Measurements from ENCODE around the gene CEP112. TPM values are rescaled to one million over a fixed set of nuclear protein-coding genes. Genes with fewer than 3 reads are reported as not detected.

CEP112 gene
- total and polyA plus RNA-seq, 2 experiments from 2014 or later: 4.0 to 4.3 TPM

DNA sequence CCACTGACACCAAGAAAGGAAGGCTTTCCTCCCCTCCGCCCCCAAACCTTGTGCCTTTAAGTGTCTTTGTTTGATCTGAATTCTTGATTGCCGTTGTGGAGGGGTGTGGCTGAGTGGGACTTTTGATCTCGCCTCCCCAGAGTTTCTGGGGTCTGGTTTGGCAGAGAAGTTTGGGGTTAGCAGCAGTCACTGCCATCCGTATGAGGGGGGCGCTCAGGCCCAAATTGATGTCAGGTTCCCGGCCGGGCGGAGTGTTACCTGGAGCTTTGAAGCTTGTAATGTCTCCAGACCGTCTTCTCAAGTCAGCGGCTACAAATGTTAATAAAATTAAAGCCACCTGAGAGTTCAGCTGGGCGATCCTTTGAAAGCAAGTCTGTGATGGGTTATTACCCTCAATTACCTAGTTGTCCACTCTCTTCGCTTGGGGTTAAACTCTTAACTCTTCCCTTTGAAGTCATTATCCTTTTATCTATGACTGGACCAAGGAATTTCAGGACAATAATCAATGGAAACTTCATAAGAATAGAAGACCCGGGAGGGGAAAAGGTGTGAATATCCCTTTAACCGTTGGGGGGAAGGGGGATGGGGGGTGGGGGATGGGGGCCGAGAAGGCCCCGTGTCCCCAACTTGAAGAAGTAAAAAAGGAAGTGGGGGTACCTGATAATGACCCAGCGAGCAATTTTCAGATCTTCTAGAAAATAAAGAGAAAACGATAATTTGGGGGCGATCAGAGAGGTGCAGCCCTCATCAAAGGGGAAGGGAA lies 598.7 kb downstream of the CEP112 start:
- Histone ChIP-seq H4K20me1 (replicated peaks; ENCODE audit: insufficient read depth) (no peaks in the 10 kb centered on the region), H3F3A (replicated peaks; ENCODE audit: low read depth) (no peaks in the 10 kb centered on the region), H3K4me2 (peak overlapping the region; percentile 76), H3K36me3 (ENCODE audit: insufficient read depth) (no peaks in the 10 kb centered on the region; the same call in 1 of the 2 replicates), H3K4me1 (ENCODE audit: insufficient read depth) (peaks cover 30% of the 10 kb centered on the region), H3K4me3 (peak overlapping the region; percentile 46), H3K79me2 (replicated peaks; ENCODE audit: insufficient read depth) (no peaks in the 10 kb centered on the region), H3K27ac (ENCODE audit: low read depth) (no peak overlapping the region), H2AFZ (0 out of 2 replicates have a peak overlapping the region, but pooled peaks have one; percentile 78), H3K9me2 (ENCODE audit: insufficient read depth) (peaks cover 4% of the 10 kb centered on the region; the same call in 1 of the 2 replicates), H3K27me3 (ENCODE audit: insufficient read depth) (no peaks in the 10 kb centered on the region)
- TF ChIP-seq CTCF (conservative IDR thresholded peaks at IDR 0.05; ENCODE audit: low read depth in 2 of 2): 0 out of 4 replicates have a peak, but pooled peaks of 1 of the 2 experiments have one; percentile 3
- no peak for TF ChIP-seq EZH2 (IDR thresholded peaks at IDR 0.05; ENCODE audit: low read depth, unreplicated experiment)
- peaks cover 5% of the 10 kb centered on the region for H3K27me3 Mint-ChIP-seq (ENCODE audit: insufficient read depth, low read depth, poor library complexity)
- DNase-seq (ENCODE audit: low spot score): no peak
- H3K4me3 Mint-ChIP-seq: peak overlapping the region; percentile 20; the same call in 2 of the 3 replicates
- no peak overlapping the region for H3K27ac Mint-ChIP-seq
- peaks cover 34% of the 10 kb centered on the region for H3K4me1 Mint-ChIP-seq
- no peaks in the 10 kb centered on the region for H3K36me3 Mint-ChIP-seq (ENCODE audit: low read depth)
- no peaks in the 10 kb centered on the region for H3K9me3 Mint-ChIP-seq
- ATAC-seq: peak; percentile 16; the same call in 2 of the 3 replicates

- no peak overlapping the region for H3K4me3 ChIP-seq
- DNase-seq (ENCODE audit: low spot score) (no peak), ATAC-seq (no peak)
- H3F3A ChIP-seq (replicated peaks; ENCODE audit: low read depth): no peaks in the 10 kb centered on the region
- H3K36me3 Mint-ChIP-seq (ENCODE audit: low read depth): no peaks in the 10 kb centered on the region
- H3K27ac Mint-ChIP-seq: no peak overlapping the region
- peak overlapping the region; percentile 38; the same call in 1 of the 2 replicates for H3K4me2 ChIP-seq
- H3K79me2 ChIP-seq (replicated peaks; ENCODE audit: insufficient read depth): no peaks in the 10 kb centered on the region
- no peaks in the 10 kb centered on the region for H3K9me3 Mint-ChIP-seq
- H3K9me2 ChIP-seq (ENCODE audit: insufficient read depth): peaks cover 4% of the 10 kb centered on the region; the same call in 1 of the 2 replicates
- H3K27ac ChIP-seq (ENCODE audit: low read depth): no peak overlapping the region
- peaks cover 31% of the 10 kb centered on the region for H3K4me1 ChIP-seq (ENCODE audit: insufficient read depth)
- peaks cover 38% of the 10 kb centered on the region for H3K4me1 Mint-ChIP-seq
- no peak overlapping the region for H2AFZ ChIP-seq
- H3K36me3 ChIP-seq (ENCODE audit: insufficient read depth): no peaks in the 10 kb centered on the region; the same call in 1 of the 2 replicates
- no peaks in the 10 kb centered on the region for H4K20me1 ChIP-seq (replicated peaks; ENCODE audit: insufficient read depth)
- peaks cover 5% of the 10 kb centered on the region for H3K27me3 Mint-ChIP-seq (ENCODE audit: insufficient read depth, low read depth, poor library complexity)
- H3K27me3 ChIP-seq (ENCODE audit: insufficient read depth): no peaks in the 10 kb centered on the region
- H3K4me3 Mint-ChIP-seq: no peak overlapping the region
- TF ChIP-seq POLR2AphosphoS5 (IDR thresholded peaks at IDR 0.05; ENCODE audit: low read depth): no peak
- TF ChIP-seq, protein P1, sequence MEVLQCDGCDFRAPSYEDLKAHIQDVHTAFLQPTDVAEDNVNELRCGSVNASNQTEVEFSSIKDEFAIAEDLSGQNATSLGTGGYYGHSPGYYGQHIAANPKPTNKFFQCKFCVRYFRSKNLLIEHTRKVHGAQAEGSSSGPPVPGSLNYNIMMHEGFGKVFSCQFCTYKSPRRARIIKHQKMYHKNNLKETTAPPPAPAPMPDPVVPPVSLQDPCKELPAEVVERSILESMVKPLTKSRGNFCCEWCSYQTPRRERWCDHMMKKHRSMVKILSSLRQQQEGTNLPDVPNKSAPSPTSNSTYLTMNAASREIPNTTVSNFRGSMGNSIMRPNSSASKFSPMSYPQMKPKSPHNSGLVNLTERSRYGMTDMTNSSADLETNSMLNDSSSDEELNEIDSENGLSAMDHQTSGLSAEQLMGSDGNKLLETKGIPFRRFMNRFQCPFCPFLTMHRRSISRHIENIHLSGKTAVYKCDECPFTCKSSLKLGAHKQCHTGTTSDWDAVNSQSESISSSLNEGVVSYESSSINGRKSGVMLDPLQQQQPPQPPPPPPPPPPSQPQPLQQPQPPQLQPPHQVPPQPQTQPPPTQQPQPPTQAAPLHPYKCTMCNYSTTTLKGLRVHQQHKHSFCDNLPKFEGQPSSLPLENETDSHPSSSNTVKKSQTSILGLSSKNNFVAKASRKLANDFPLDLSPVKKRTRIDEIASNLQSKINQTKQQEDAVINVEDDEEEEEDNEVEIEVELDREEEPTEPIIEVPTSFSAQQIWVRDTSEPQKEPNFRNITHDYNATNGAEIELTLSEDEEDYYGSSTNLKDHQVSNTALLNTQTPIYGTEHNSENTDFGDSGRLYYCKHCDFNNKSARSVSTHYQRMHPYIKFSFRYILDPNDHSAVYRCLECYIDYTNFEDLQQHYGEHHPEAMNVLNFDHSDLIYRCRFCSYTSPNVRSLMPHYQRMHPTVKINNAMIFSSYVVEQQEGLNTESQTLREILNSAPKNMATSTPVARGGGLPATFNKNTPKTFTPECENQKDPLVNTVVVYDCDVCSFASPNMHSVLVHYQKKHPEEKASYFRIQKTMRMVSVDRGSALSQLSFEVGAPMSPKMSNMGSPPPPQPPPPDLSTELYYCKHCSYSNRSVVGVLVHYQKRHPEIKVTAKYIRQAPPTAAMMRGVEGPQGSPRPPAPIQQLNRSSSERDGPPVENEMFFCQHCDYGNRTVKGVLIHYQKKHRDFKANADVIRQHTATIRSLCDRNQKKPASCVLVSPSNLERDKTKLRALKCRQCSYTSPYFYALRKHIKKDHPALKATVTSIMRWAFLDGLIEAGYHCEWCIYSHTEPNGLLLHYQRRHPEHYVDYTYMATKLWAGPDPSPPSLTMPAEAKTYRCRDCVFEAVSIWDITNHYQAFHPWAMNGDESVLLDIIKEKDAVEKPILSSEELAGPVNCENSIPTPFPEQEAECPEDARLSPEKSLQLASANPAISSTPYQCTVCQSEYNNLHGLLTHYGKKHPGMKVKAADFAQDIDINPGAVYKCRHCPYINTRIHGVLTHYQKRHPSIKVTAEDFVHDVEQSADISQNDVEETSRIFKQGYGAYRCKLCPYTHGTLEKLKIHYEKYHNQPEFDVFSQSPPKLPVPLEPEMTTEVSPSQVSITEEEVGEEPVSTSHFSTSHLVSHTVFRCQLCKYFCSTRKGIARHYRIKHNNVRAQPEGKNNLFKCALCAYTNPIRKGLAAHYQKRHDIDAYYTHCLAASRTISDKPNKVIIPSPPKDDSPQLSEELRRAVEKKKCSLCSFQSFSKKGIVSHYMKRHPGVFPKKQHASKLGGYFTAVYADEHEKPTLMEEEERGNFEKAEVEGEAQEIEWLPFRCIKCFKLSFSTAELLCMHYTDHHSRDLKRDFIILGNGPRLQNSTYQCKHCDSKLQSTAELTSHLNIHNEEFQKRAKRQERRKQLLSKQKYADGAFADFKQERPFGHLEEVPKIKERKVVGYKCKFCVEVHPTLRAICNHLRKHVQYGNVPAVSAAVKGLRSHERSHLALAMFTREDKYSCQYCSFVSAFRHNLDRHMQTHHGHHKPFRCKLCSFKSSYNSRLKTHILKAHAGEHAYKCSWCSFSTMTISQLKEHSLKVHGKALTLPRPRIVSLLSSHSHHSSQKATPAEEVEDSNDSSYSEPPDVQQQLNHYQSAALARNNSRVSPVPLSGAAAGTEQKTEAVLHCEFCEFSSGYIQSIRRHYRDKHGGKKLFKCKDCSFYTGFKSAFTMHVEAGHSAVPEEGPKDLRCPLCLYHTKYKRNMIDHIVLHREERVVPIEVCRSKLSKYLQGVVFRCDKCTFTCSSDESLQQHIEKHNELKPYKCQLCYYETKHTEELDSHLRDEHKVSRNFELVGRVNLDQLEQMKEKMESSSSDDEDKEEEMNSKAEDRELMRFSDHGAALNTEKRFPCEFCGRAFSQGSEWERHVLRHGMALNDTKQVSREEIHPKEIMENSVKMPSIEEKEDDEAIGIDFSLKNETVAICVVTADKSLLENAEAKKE (CRISPR knock-in tag; IDR thresholded peaks at IDR 0.05): no peak
- TF ChIP-seq CTCF (conservative IDR thresholded peaks at IDR 0.05; ENCODE audit: low read depth in 2 of 2): no peak
- TF ChIP-seq ZNF114 (CRISPR knock-in tag; IDR thresholded peaks at IDR 0.05): no peak
- TF ChIP-seq EZH2phosphoT487 (IDR thresholded peaks at IDR 0.05; ENCODE audit: unreplicated experiment): no peak
- no peak for TF ChIP-seq JUNB (IDR thresholded peaks at IDR 0.05; ENCODE audit: unreplicated experiment)
- no peak for TF ChIP-seq EZH2 (IDR thresholded peaks at IDR 0.05; ENCODE audit: low read depth, unreplicated experiment)
Measured at GRCh38 chr17:65592125-65592965, 599.6 kb downstream of the CEP112 start.
